Measurements from ENCODE around the gene RPS6KC1. TPM values are rescaled to one million over a fixed set of nuclear protein-coding genes. Genes with fewer than 3 reads are reported as not detected.

The RPS6KC1 gene
- total RNA-seq, 2 experiments from 2014 or later = 6.2 to 7.0 TPM

DNA sequence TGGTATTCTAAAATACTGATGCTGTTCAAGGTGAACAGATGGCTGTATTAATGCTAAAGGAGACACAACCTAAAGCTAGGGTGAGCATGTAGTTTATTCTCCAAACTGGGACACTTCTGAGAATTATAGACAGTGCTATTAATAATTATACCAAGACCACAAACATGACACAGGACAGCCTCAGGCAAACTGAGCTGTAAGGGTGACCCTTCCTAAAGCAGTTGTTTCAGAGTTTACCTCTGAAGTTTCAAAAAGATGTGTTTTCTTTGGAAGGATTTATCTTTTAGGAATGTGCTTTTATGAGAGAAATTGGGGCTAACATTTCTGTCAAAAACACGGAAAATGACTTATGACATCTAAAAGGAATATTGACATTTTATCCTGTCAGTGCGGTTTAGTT, 68.8 kb downstream of the RPS6KC1 start:
- H3K27ac Mint-ChIP-seq = no peak overlapping the region
- ChIA-PET CTCF (no interaction called here), POLR2A (interaction anchor here (1.0 kb wide), 1 partner anchor 26 kb away, joined by 4 read pairs; no protein-coding TSS in a partner anchor)
- intact Hi-C loops (cut with DNase I, micrococcal nuclease) = loop anchor here in 1 of 2 experiments (5.0 to 10.0 kb wide), 2 partner anchors 1003 to 1215 kb away; no protein-coding TSS in a partner anchor
- TF ChIP-seq, protein P1, sequence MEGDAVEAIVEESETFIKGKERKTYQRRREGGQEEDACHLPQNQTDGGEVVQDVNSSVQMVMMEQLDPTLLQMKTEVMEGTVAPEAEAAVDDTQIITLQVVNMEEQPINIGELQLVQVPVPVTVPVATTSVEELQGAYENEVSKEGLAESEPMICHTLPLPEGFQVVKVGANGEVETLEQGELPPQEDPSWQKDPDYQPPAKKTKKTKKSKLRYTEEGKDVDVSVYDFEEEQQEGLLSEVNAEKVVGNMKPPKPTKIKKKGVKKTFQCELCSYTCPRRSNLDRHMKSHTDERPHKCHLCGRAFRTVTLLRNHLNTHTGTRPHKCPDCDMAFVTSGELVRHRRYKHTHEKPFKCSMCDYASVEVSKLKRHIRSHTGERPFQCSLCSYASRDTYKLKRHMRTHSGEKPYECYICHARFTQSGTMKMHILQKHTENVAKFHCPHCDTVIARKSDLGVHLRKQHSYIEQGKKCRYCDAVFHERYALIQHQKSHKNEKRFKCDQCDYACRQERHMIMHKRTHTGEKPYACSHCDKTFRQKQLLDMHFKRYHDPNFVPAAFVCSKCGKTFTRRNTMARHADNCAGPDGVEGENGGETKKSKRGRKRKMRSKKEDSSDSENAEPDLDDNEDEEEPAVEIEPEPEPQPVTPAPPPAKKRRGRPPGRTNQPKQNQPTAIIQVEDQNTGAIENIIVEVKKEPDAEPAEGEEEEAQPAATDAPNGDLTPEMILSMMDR (IDR thresholded peaks at IDR 0.05) = no peak
- H3K4me1 ChIP-seq (ENCODE audit: insufficient read depth, low read length) = no peaks in the 10 kb centered on the region
- peaks cover 4% of the 10 kb centered on the region for H3K36me3 Mint-ChIP-seq (ENCODE audit: low read depth)
- H3K4me3 ChIP-seq (ENCODE audit: low read length) = no peak overlapping the region
- H3K4me3 Mint-ChIP-seq = no peak overlapping the region
- H3K36me3 ChIP-seq (ENCODE audit: insufficient read depth, low read length) = no peaks in the 10 kb centered on the region
- no peak for DNase-seq
- H3K27ac ChIP-seq (ENCODE audit: low read depth in 1 of 2, low read length in 2 of 2) = no peak overlapping the region
- no peak for ATAC-seq (ENCODE audit: poor library complexity)
- no peaks in the 10 kb centered on the region for H3K9me3 ChIP-seq (ENCODE audit: control insufficient read depth in 1 of 2, insufficient read depth in 1 of 2, low read length in 2 of 2)
- H3K4me1 Mint-ChIP-seq (ENCODE audit: low read depth) = no peaks in the 10 kb centered on the region
- no peaks in the 10 kb centered on the region for H3K9me3 Mint-ChIP-seq
- no peaks in the 10 kb centered on the region for H3K27me3 ChIP-seq (ENCODE audit: control insufficient read depth in 1 of 2, insufficient read depth in 2 of 2, low read length in 2 of 2)
- H3K27me3 Mint-ChIP-seq = no peaks in the 10 kb centered on the region

- Mint-ChIP-seq H3K9me3 (no peaks in the 10 kb centered on the region), H3K27me3 (no peaks in the 10 kb centered on the region)
- no peak for ATAC-seq (ENCODE audit: poor library complexity)
These were observed 69.3 kb downstream of the RPS6KC1 start for GRCh38 chr1:213120386-213120785.

DNA sequence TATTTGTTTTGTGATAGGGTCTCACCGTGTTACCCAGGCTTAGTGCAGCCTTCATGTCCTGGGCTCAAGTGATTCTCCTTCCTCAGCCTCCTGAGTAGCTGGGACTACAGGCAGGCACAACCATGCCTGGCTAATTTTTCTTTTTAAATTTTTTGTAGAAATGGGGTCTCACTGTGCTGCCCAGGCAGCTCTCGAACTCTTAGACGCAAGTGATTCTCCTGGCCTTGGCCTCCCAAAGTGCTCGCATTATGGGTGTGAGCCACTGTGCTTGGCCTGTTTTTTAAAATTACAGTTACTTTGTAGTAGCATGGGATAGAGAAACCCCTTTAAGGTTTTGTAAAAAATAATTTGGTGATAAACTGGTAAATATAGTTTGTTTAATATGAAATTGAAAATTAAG, 69.9 kb downstream of the RPS6KC1 start:
- no peaks in the 10 kb centered on the region for H3K4me1 Mint-ChIP-seq (ENCODE audit: low read depth)
- H3K9me3 Mint-ChIP-seq = no peaks in the 10 kb centered on the region
- CTCF ChIA-PET = no interaction called here
- no peak overlapping the region for H3K4me3 Mint-ChIP-seq
- no peak for DNase-seq
- H3K27ac Mint-ChIP-seq = no peak overlapping the region
- ATAC-seq (ENCODE audit: poor library complexity) = no peak
- intact Hi-C loops (cut with DNase I, micrococcal nuclease) = loop anchor here in 1 of 2 experiments (5.0 to 10.0 kb wide), 2 partner anchors 1001 to 1214 kb away; no protein-coding TSS in a partner anchor
- no peaks in the 10 kb centered on the region for H3K9me3 ChIP-seq (ENCODE audit: control insufficient read depth in 1 of 2, insufficient read depth in 1 of 2, low read length in 2 of 2)
- POLR2A ChIA-PET = no interaction called here
- no peaks in the 10 kb centered on the region for H3K36me3 ChIP-seq (ENCODE audit: insufficient read depth, low read length)
- H3K27ac ChIP-seq (ENCODE audit: low read depth in 1 of 2, low read length in 2 of 2) = no peak overlapping the region
- H3K27me3 ChIP-seq (ENCODE audit: control insufficient read depth in 1 of 2, insufficient read depth in 2 of 2, low read length in 2 of 2) = no peaks in the 10 kb centered on the region
- H3K36me3 Mint-ChIP-seq (ENCODE audit: low read depth) = peaks cover 4% of the 10 kb centered on the region
- no peak overlapping the region for H3K4me3 ChIP-seq (ENCODE audit: low read length)
- TF ChIP-seq, protein P1 (IDR thresholded peaks at IDR 0.05) = no peak
- H3K27me3 Mint-ChIP-seq = no peaks in the 10 kb centered on the region
- no peaks in the 10 kb centered on the region for H3K4me1 ChIP-seq (ENCODE audit: insufficient read depth, low read length)

More at GRCh38 chr1:213120386-213120785, 69.3 kb downstream of the RPS6KC1 start:
- H3K4me1 ChIP-seq (ENCODE audit: insufficient read depth, low read length) = no peaks in the 10 kb centered on the region
- TF ChIP-seq, protein P1 (IDR thresholded peaks at IDR 0.05) = no peak
- POLR2A ChIA-PET = interaction anchor here (1.0 kb wide), 1 partner anchor 27 kb away, joined by 4 read pairs; no protein-coding TSS in a partner anchor
- Mint-ChIP-seq H3K36me3 (ENCODE audit: low read depth) (peaks cover 4% of the 10 kb centered on the region), H3K4me1 (ENCODE audit: low read depth) (no peaks in the 10 kb centered on the region), H3K27ac (no peak overlapping the region), H3K4me3 (no peak overlapping the region)
- CTCF ChIA-PET = no interaction called here
- H3K4me3 ChIP-seq (ENCODE audit: low read length) = no peak overlapping the region
- H3K27ac ChIP-seq (ENCODE audit: low read depth in 1 of 2, low read length in 2 of 2) = no peak overlapping the region
- no peaks in the 10 kb centered on the region for H3K27me3 ChIP-seq (ENCODE audit: control insufficient read depth in 1 of 2, insufficient read depth in 2 of 2, low read length in 2 of 2)
- H3K9me3 ChIP-seq (ENCODE audit: control insufficient read depth in 1 of 2, insufficient read depth in 1 of 2, low read length in 2 of 2) = no peaks in the 10 kb centered on the region
- no peak for DNase-seq
- no peaks in the 10 kb centered on the region for H3K36me3 ChIP-seq (ENCODE audit: insufficient read depth, low read length)
- intact Hi-C loops (cut with DNase I, micrococcal nuclease) = loop anchor here in 1 of 2 experiments (5.0 to 10.0 kb wide), 2 partner anchors 1002 to 1214 kb away; no protein-coding TSS in a partner anchor

All from CD4-positive, alpha-beta T cell (primary cell).